Muscle of arm (tissue), 12 donors: ENCODE measurements around the gene MAGI2. TPM values are rescaled to one million over a fixed set of nuclear protein-coding genes. Genes with fewer than 3 reads are reported as not detected.
"Not testable (repeated sequence)": the region's sequence is repeated elsewhere in the genome, so short reads cannot be mapped to it uniquely, and the experiment has no call there.

Experiments used
- DNase-seq: peaks from one replicate; pipeline ENCODE4 v3.0.0-alpha.2; 2013
- polyA plus RNA-seq, 12 donors: library from polyadenylated mRNA; unstranded; fragments of 120-200 nt; gene quantifications; one replicate each; pipeline ENCODE4 v1.2.1, GENCODE V29; 2013; ENCODE audit not compliant: insufficient read length in 12 of 12

The MAGI2 gene
- polyA plus RNA-seq, 12 donors = 4.4 to 8.6 (median 6.4) TPM; not detected in 1

- peak; percentile 80 for DNase-seq
Measured at GRCh38 chr7:79452032-79452494, 1.4 kb downstream of the MAGI2 start.

- DNase-seq = no peak
Measured at GRCh38 chr7:79451580-79451979, 1.9 kb downstream of the MAGI2 start.

GRCh38 chr7:79442766-79443165 lies 10.7 kb downstream of the MAGI2 start:
- not testable (repeated sequence) for DNase-seq

GRCh38 chr7:79436378-79436777 lies 17.1 kb downstream of the MAGI2 start:
- DNase-seq = no peak

GRCh38 chr7:79434867-79435266 lies 18.6 kb downstream of the MAGI2 start:
- no peak for DNase-seq

GRCh38 chr7:79434098-79434497 lies 19.4 kb downstream of the MAGI2 start:
- DNase-seq = no peak

- DNase-seq = no peak
Measured at GRCh38 chr7:79430391-79430790, 23.1 kb downstream of the MAGI2 start.

- DNase-seq = no peak
Measured at GRCh38 chr7:79425665-79426064, 27.8 kb downstream of the MAGI2 start.

GRCh38 chr7:79421751-79422150 lies 31.7 kb downstream of the MAGI2 start:
- DNase-seq = no peak

- no peak for DNase-seq
Measured at GRCh38 chr7:79420464-79420863, 33.0 kb downstream of the MAGI2 start.

- no peak for DNase-seq
Measured at GRCh38 chr7:79414910-79415309, 38.6 kb downstream of the MAGI2 start.

GRCh38 chr7:79412915-79413314 lies 40.6 kb downstream of the MAGI2 start:
- DNase-seq = no peak

- DNase-seq = no peak
Measured at GRCh38 chr7:79412438-79412837, 41.0 kb downstream of the MAGI2 start.

GRCh38 chr7:79410345-79410744 lies 43.1 kb downstream of the MAGI2 start:
- no peak for DNase-seq

- DNase-seq = no peak
Measured at GRCh38 chr7:79407351-79407750, 46.1 kb downstream of the MAGI2 start.

- no peak for DNase-seq
Measured at GRCh38 chr7:79406371-79406770, 47.1 kb downstream of the MAGI2 start.

GRCh38 chr7:79405368-79405767 lies 48.1 kb downstream of the MAGI2 start:
- DNase-seq = no peak

- no peak for DNase-seq
Measured at GRCh38 chr7:79403879-79404278, 49.6 kb downstream of the MAGI2 start.

- DNase-seq = peak; percentile 42
Measured at GRCh38 chr7:79403451-79403850, 50.0 kb downstream of the MAGI2 start.

GRCh38 chr7:79401254-79401653 lies 52.2 kb downstream of the MAGI2 start:
- DNase-seq = no peak

GRCh38 chr7:79400222-79400621 lies 53.2 kb downstream of the MAGI2 start:
- no peak for DNase-seq

GRCh38 chr7:79398138-79398749 lies 55.2 kb downstream of the MAGI2 start:
- no peak for DNase-seq

GRCh38 chr7:79386688-79387422 lies 66.6 kb downstream of the MAGI2 start:
- no peak for DNase-seq

- peak; percentile 6 for DNase-seq
Measured at GRCh38 chr7:79381921-79382320, 71.5 kb downstream of the MAGI2 start.
